ENCODE measurements around the gene RNF141. TPM values are rescaled to one million over a fixed set of nuclear protein-coding genes. Genes with fewer than 3 reads are reported as not detected.

Gene RNF141
- total RNA-seq, result 44.7 and 53.4 TPM in 2 replicates

GRCh38 chr11:10540915-10541560 is at the start of gene RNF141:
RNF141 (minus strand) TSS chr11:10541187; CDS start chr11:10534158, 7,029 bp downstream.

GRCh38 chr11:10568486-10568941 is 27.5 kb upstream of the RNF141 start, which contains the start of gene LYVE1:
LYVE1 (minus strand) TSS chr11:10568665; CDS start chr11:10568532, 133 bp downstream.

Other genes with a start within 250 kb of the RNF141 start
- gene SBF2, start 247.0 kb downstream of the RNF141 start, total RNA-seq, result 14.6 and 15.5 TPM in 2 replicates
- 45.5 and 79.9 TPM in 2 replicates for gene ADM, start 236.1 kb downstream of the RNF141 start, total RNA-seq
- 5.9 and 8.6 TPM in 2 replicates for gene AMPD3, start 85.9 kb downstream of the RNF141 start, total RNA-seq
- gene LYVE1, start 27.5 kb upstream of the RNF141 start, total RNA-seq, result not detected in 2 replicates
- gene IRAG1, start 152.6 kb upstream of the RNF141 start, total RNA-seq, result 0.09 and 0.49 TPM in 2 replicates
- 14.8 and 22.1 TPM in 2 replicates for gene CTR9, start 210.1 kb upstream of the RNF141 start, total RNA-seq

Data from airway epithelial cell (primary cell).